Measurements from ENCODE around the gene UBE2G2.

GRCh38 chr21:44791993-44792392 lies 9.6 kb downstream of the UBE2G2 start:
- TF ChIP-seq POLR2AphosphoS5 (IDR thresholded peaks at IDR 0.05; ENCODE audit: low read depth, low read length) (no peak), TAF1 (IDR thresholded peaks at IDR 0.05; ENCODE audit: low read depth, low read length) (no peak), SPI1 (IDR thresholded peaks at IDR 0.05; ENCODE audit: low read depth, low read length) (no peak), POLR2A (IDR thresholded peaks at IDR 0.05; ENCODE audit: low read depth, low read length) (no peak), POU2F2 (IDR thresholded peaks at IDR 0.05; ENCODE audit: low read depth, low read length) (no peak), PAX5 (IDR thresholded peaks at IDR 0.05; ENCODE audit: insufficient read depth, low read length, severe bottlenecking) (no peak)

Data from GM12891 (cell line).